BE2C (cell line): Measurements from ENCODE around the gene SCAI.
"Not testable (repeated sequence)": the region's sequence is repeated elsewhere in the genome, so short reads cannot be mapped to it uniquely, and the experiment has no call there.

Experiments used
- DNase-seq: peaks from one replicate; pipeline ENCODE4 v3.0.0-alpha.2; 2020
- H3K27me3 ChIP-seq: fragments of 250-450 bp; sonication (Bioruptor Pico); 2 replicates; pipeline ENCODE4 v1.5.1; 2020; ENCODE audit warnings: mild to moderate bottlenecking
- H3K36me3 ChIP-seq: fragments of 250-450 bp; sonication (Bioruptor Pico); 2 replicates; pipeline ENCODE4 v1.5.1; 2020; ENCODE audit warnings: mild to moderate bottlenecking
- H3K4me1 ChIP-seq: fragments of 250-450 bp; sonication (Bioruptor Pico); 2 replicates; pipeline ENCODE4 v1.5.1; 2020
- H3K4me3 ChIP-seq: 2 replicates; pipeline ENCODE4 v1.5.1; 2011; ENCODE audit warnings: low read depth, low read length
- H3K9me3 ChIP-seq: fragments of 250-450 bp; sonication (Bioruptor Pico); 2 replicates; pipeline ENCODE4 v1.5.1; 2020
- CTCF ChIP-seq: IDR thresholded peaks from 2 replicates; pipeline ENCODE4 v1.5.1; 2012; ENCODE audit warnings: mild to moderate bottlenecking, low read depth, low read length

SCAI gene

DNA sequence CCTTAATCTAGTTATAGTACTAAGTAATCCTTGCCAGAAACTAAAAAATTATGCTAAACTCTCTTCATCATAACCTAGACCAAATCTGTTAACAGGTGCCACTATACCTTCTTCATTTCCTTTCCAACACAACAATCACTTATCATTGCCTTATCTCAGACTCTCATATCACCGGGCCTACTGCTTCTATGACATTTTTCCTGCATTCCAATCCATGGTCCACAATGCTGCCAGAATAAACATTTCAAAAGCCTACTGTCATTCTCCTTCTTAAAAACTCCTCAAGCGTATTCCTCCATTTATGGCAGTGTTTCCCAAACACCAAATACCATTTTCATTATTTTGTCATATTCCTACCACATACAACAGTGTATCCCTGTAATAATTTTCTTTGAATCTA, 39.7 kb upstream of the SCAI start:
- H3K4me3 ChIP-seq, result no peak overlapping the region
- no peaks in the 10 kb centered on the region for H3K36me3 ChIP-seq
- H3K27me3 ChIP-seq, result no peaks in the 10 kb centered on the region
- H3K9me3 ChIP-seq, result no peaks in the 10 kb centered on the region
- TF ChIP-seq CTCF, result no peak
- no peak for DNase-seq
- H3K4me1 ChIP-seq, result no peaks in the 10 kb centered on the region

DNA sequence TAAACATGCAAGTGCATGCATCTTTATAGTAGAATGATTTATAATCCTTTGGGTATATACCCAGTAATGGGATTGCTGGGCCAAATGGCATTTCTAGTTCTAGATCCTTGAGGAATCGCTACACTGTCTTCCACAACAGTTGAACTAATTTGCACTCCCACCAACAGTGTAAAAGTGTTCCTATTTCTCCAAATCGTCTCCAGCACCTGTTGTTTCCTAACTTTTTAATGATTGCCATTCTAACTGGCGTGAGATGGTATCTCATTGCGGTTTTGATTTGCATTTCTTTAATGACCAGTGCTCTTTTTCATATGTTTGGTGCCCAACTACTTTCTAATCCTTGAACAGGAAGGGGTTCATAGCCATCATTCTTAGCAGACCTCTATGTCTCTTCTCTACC, 38.4 kb upstream of the SCAI start:
- DNase-seq, H3K4me3 ChIP-seq, H3K9me3 ChIP-seq, H3K4me1 ChIP-seq, H3K36me3 ChIP-seq, H3K27me3 ChIP-seq: not testable (repeated sequence)

GRCh38 chr9:125180876-125181275, 37.5 kb upstream of the SCAI start:
- TF ChIP-seq CTCF, result no peak
- Histone ChIP-seq H3K4me3 (no peak overlapping the region), H3K27me3 (no peaks in the 10 kb centered on the region), H3K9me3 (no peaks in the 10 kb centered on the region), H3K36me3 (no peaks in the 10 kb centered on the region; the same call in none of the 2 replicates), H3K4me1 (no peaks in the 10 kb centered on the region; the same call in 1 of the 2 replicates)
- no peak for DNase-seq

DNA sequence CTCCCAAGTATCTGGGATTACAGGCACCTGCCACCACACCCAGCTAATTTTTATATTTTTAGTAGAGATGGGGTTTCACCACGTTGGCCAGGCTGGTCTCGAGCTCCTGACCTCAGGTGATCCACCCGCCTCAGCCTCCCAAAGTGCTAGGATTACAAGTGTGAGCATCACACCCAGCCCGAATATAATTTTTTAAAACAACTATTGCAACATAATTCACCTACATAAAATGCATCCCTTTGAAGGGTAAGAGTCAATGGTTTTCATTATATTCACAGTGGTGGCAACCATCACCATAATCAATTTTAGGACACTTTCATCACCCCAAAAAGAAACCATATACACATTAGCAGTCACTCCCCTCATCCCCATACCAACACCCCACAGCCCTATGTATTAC, 36.4 kb upstream of the SCAI start:
- not testable (repeated sequence) for H3K9me3 ChIP-seq, H3K4me1 ChIP-seq, H3K36me3 ChIP-seq, DNase-seq, H3K27me3 ChIP-seq, H3K4me3 ChIP-seq

DNA sequence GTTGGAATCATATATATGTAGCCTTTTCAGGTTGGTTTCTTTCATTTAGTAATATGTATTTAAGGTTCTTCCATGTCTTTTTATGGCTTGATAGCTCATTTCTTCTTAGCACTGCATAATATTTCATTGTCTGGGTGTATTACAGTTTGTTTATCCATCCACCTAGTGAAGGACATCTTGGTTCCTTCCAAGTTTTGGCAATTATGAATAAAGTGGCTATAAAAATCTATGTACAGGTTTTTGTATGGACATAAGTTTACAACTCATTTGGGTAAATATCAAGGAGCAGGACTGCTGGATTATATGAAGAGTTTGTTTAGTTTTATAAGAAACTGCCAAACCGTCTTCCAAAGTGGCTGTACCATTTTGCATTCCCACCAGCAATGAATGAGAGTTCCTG, 34.6 kb upstream of the SCAI start:
- no peaks in the 10 kb centered on the region for H3K9me3 ChIP-seq
- no peak for TF ChIP-seq CTCF

GRCh38 chr9:125176636-125177035, 33.3 kb upstream of the SCAI start:
- Histone ChIP-seq H3K9me3 (no peaks in the 10 kb centered on the region), H3K4me3 (no peak overlapping the region), H3K36me3 (peaks cover 3% of the 10 kb centered on the region), H3K27me3 (no peaks in the 10 kb centered on the region), H3K4me1 (peaks cover 6% of the 10 kb centered on the region)
- TF ChIP-seq CTCF, result no peak
- DNase-seq, result no peak

More for the DNA sequence above, 34.6 kb upstream of the SCAI start:
- H3K27me3 ChIP-seq, result no peaks in the 10 kb centered on the region
- H3K4me1 ChIP-seq, result peaks cover 6% of the 10 kb centered on the region
- H3K36me3 ChIP-seq, result peaks cover 3% of the 10 kb centered on the region
- no peak for DNase-seq
- no peak overlapping the region for H3K4me3 ChIP-seq

DNA sequence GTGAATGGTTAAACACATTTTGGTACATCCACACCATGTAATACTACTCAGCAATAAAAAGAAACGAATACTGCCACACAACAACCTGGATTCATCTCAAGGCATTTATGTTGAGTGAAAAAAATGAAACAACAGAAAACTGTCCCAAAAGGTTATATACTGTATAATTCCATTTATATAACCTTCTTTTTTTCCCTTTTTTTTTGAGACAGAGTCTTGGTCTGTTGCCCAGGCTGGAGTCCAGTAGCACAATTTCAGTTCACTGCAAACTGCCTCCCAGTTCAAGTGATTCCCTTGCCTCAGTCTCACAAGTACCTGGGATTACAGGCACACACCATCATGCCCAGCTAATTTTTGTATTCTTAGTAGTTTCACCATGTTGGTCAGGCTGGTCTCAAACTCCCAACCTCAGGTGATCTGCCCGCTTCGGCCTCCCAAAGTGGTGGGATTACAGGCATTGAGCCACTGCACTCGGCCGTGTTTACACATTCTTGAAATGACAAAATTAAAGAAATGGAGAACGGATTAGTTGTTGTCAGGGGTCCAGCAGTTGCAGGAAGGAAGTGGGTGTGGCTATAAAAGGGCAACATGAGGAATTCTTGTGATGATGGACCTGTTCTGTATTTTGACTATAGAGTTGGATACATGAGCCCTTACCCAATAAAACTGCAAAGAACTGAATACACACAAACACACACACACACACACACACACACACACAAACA, 28.9 kb upstream of the SCAI start:
- no peaks in the 10 kb centered on the region for H3K27me3 ChIP-seq
- H3K36me3 ChIP-seq, result peaks cover 22% of the 10 kb centered on the region
- H3K4me3 ChIP-seq, result no peak overlapping the region
- H3K9me3 ChIP-seq, result no peaks in the 10 kb centered on the region
- peaks cover 6% of the 10 kb centered on the region for H3K4me1 ChIP-seq
- DNase-seq, result no peak
- TF ChIP-seq CTCF, result no peak
